Inferior parietal cortex (tissue), 1 donor: Measurements from ENCODE around the gene TSR3.

Experiments used
- DNase-seq: peaks from one replicate; pipeline ENCODE4 v3.0.0-alpha.2; 2016; ENCODE audit errors: extremely low spot score

Gene TSR3

GRCh38 chr16:1325261-1325660, 26.4 kb downstream of the TSR3 start:
- no peak for DNase-seq

- DNase-seq, result no peak
These were observed 27.3 kb downstream of the TSR3 start for GRCh38 chr16:1324286-1324826.

GRCh38 chr16:1323296-1324239, 28.1 kb downstream of the TSR3 start:
- peak; percentile 52 for DNase-seq

GRCh38 chr16:1322407-1322806, 29.3 kb downstream of the TSR3 start:
- no peak for DNase-seq

- DNase-seq, result no peak
These were observed 30.9 kb downstream of the TSR3 start for GRCh38 chr16:1320658-1321240.

- DNase-seq, result no peak
These were observed 31.6 kb downstream of the TSR3 start for GRCh38 chr16:1320097-1320496.

- no peak for DNase-seq
These were observed 32.6 kb downstream of the TSR3 start for GRCh38 chr16:1319041-1319440.

- DNase-seq, result no peak
These were observed 33.5 kb downstream of the TSR3 start for GRCh38 chr16:1318268-1318545.

GRCh38 chr16:1317479-1318267, 34.0 kb downstream of the TSR3 start:
- DNase-seq, result no peak

GRCh38 chr16:1316033-1316405, 35.7 kb downstream of the TSR3 start:
- DNase-seq, result no peak

- DNase-seq, result no peak
These were observed 36.3 kb downstream of the TSR3 start for GRCh38 chr16:1315081-1316032.

GRCh38 chr16:1314399-1315068, 37.1 kb downstream of the TSR3 start:
- DNase-seq, result no peak

- no peak for DNase-seq
These were observed 37.8 kb downstream of the TSR3 start for GRCh38 chr16:1313721-1314369.

- DNase-seq, result no peak
These were observed 38.8 kb downstream of the TSR3 start for GRCh38 chr16:1312903-1313302.

GRCh38 chr16:1312467-1312816, 39.2 kb downstream of the TSR3 start:
- no peak for DNase-seq

- no peak for DNase-seq
These were observed 39.8 kb downstream of the TSR3 start for GRCh38 chr16:1311738-1312466.

- DNase-seq, result no peak
These were observed 40.4 kb downstream of the TSR3 start for GRCh38 chr16:1311212-1311737.

GRCh38 chr16:1310832-1311200, 40.9 kb downstream of the TSR3 start:
- DNase-seq, result no peak
